GM12892 (cell line): ENCODE results near the gene PRRC2A.
"Not testable (repeated sequence)": the region's sequence is repeated elsewhere in the genome, so short reads cannot be mapped to it uniquely, and the experiment has no call there.

Experiments
- DNase-seq: peaks from one replicate; pipeline ENCODE4 v3.0.0; 2011; ENCODE audit not compliant: insufficient read length
- FAIRE-seq: peaks from 2 replicates; lab custom pipeline; 2011; peaks lifted over from hg19 to GRCh38; lab: Jason Lieb, UNC
- POLR2A ChIP-seq: IDR thresholded peaks from 2 replicates; pipeline ENCODE4 v1.6.1; 2011; ENCODE audit warnings: low read depth, low read length, control low read depth
- POLR2AphosphoS5 ChIP-seq: IDR thresholded peaks from 2 replicates; pipeline ENCODE4 v1.6.1; 2011; ENCODE audit warnings: low read depth, low read length, control low read depth
- TAF1 ChIP-seq: IDR thresholded peaks from 2 replicates; pipeline ENCODE4 v1.6.1; 2011; ENCODE audit warnings: low read depth, mild to moderate bottlenecking, control low read depth, low read length, borderline replicate concordance

PRRC2A gene

GRCh38 chr6:31587791-31588777, 32.4 kb upstream of the PRRC2A start:
- no peak for DNase-seq
- TF ChIP-seq TAF1, result no peak
- no peak for TF ChIP-seq POLR2AphosphoS5
- TF ChIP-seq POLR2A, result no peak; the same call in 1 of the 2 replicates
- FAIRE-seq, result no peak

DNA sequence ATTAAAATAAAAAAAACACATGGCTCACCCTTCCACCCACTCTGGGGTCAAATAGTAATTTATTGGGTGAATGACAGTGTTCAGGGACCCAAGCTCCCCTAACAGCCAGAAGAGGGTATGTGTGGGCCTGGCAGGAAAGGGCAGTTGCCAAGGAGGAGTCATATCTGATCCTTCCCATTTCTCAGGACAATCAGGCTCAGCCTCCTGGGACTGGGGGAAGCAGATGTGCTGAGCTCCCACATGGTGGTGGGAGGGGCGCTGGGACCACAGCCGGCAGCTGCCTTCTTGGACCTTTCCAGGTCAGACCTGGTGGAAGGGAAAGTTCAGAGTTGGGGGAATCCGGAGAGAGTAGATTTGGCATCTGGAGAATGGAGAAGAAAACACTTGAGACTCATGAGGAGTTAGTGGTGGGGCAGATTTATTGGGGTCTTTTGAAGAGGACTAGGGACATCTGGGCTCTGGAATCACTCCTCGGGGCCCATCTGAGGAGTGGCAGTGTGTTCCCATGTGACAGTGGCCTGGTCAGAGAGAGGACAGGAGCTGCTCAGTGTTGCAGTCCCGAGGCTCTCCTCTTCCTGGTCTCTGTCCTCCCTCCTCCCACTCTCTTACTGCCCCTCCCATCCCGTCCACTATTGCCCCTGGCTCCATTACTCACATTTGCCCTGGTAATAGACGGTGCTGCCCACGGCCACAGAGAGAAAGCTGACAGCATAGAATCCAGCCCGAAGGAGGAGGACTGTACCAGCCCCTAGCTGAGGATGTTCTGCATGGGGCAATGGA, 31.5 kb upstream of the PRRC2A start:
- FAIRE-seq (no peak), DNase-seq (no peak)
- TF ChIP-seq TAF1 (no peak), POLR2AphosphoS5 (no peak), POLR2A (no peak)

- FAIRE-seq, DNase-seq: not testable (repeated sequence)
These were observed 29.8 kb upstream of the PRRC2A start for GRCh38 chr6:31590691-31591090.

- no peak for DNase-seq
- peak; percentile 79 for FAIRE-seq
- no peak for TF ChIP-seq TAF1
- no peak for TF ChIP-seq POLR2A
- no peak for TF ChIP-seq POLR2AphosphoS5
These were observed 28.1 kb upstream of the PRRC2A start for GRCh38 chr6:31592396-31592771.

- no peak for TF ChIP-seq POLR2AphosphoS5
- peak; percentile 46 for FAIRE-seq
- DNase-seq, result no peak
These were observed 23.5 kb upstream of the PRRC2A start for GRCh38 chr6:31597006-31597405.

DNA sequence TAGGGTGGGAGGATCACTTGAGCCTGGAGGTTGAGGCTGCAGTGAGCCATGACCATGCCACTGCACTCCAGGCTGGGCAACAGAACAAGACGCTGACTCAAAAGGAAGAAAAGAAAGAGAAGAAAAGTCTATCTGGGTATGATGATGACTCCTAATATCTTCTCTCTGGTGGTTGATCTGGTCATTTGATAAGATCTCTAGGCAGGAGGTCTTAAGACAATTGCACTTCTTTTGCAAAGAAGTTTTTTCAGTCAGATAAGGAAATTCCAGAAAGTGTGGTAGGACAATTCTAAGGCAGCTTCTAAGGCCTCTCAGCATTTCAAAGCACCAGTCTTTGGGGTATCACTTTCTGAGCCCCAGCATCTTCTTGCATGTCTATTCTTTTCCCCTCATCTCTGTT, 13.2 kb upstream of the PRRC2A start:
- no peak for TF ChIP-seq POLR2A
- no peak for TF ChIP-seq POLR2AphosphoS5
- TF ChIP-seq TAF1, result no peak
- FAIRE-seq (no peak), DNase-seq (no peak)

DNA sequence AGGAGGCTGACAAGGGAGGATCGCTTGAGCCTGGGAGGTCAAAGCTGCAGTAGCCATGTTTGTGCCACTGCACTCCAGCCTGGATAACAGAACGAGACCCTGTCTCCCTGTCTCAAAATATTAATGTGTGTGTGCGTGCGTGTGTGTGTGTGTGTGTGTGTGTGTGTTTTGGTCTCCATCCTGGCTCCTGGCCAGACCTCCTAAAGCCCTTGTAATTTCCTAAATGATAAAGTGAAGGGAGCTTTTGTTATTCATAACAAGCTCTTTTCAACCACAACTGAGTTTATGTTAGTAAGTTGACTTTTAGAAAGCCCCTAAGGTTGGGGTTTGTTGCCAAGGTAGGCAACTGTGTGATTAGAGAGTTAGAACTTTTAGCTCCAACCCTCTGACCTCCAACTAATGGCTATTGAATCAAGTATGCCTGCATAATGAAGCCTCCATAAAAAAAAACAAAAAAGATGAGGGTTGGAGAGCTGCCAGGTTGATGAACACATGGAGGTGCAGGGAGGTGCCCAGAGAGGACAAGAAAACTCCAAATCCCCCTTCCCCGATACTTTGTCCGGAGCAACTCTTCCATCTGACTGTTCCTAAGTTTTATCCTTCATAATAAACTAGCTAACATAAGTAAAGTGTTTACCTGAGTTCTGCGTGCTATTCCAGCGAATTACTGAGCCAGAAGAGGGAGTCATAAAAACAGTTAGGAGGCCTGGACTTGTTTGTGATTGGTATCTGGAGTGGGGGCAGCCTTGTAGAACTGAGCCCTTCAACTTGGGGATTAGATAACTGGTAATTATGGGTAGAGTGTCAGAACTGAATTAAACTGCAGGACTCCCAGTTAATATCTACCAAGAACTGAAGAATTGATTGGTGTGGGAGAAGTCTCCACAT, 10.8 kb upstream of the PRRC2A start:
- DNase-seq, result no peak
- no peak for FAIRE-seq
- TF ChIP-seq POLR2AphosphoS5 (no peak), TAF1 (no peak), POLR2A (no peak)

- DNase-seq (no peak), FAIRE-seq (no peak)
- no peak for TF ChIP-seq POLR2AphosphoS5
- no peak for TF ChIP-seq POLR2A
- no peak for TF ChIP-seq TAF1
These were observed 9.5 kb upstream of the PRRC2A start for GRCh38 chr6:31610968-31611367.

DNA sequence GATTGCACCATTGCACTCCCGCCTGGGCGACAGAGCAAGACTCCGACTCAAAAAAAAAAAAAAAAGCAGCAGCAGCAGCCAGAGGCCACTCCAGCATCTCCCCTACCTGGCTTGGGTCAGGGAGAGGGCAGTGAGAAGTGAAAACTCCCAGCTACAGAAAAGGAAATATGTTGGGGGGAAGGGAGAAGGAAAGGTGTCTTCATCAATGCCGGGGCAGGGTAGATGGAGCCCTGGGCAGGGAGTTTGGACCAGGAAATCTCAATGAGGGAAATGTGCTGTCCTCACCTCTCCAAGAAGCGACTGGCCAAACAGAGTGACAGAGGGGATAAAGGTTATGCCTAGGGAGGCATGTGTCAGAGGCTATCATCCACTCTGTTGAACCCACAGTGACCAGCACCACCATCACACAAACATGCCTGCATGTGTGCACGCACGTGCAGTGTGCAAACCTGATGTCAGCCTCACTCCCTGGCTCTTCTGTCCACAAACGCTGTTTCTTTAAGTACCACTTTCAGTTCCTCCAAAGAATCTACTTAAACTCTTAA, 6.4 kb upstream of the PRRC2A start:
- no peak for FAIRE-seq
- no peak for DNase-seq
- no peak for TF ChIP-seq POLR2AphosphoS5
- no peak for TF ChIP-seq TAF1
- TF ChIP-seq POLR2A, result no peak

- DNase-seq (no peak), FAIRE-seq (no peak)
- no peak for TF ChIP-seq POLR2AphosphoS5
- TF ChIP-seq POLR2A, result no peak
- no peak for TF ChIP-seq TAF1
These were observed 5.6 kb upstream of the PRRC2A start, which contains the start of gene AIF1 for GRCh38 chr6:31614684-31615578. Gene AIF1 (plus strand): TSS chr6:31615234. CDS start chr6:31615330, 96 bp downstream.
